RPMI7951 (cell line): ENCODE data around the gene CEBPE. TPM values are rescaled to one million over a fixed set of nuclear protein-coding genes. Genes with fewer than 3 reads are reported as not detected.
A peak's percentile ranks its signal among the peaks of the same experiment; 100 is the strongest.

Experiments
- DNase-seq: peaks from one replicate; pipeline ENCODE4 v3.0.0-alpha.2; 2012; ENCODE audit warnings: low read depth
- total RNA-seq: library from RNA; depleted of rRNA; stranded (reverse); fragments of >200 nt; shearing (Covaris generic); gene quantifications from 2 replicates; pipeline ENCODE4 v1.2.3, GENCODE V29; 2014; rRNA removed

CEBPE gene
- not detected in 2 replicates for total RNA-seq

- no peak for DNase-seq
Observed at GRCh38 chr14:23118506-23119362, at the start of gene CEBPE. CEBPE (minus strand) TSS chr14:23119255; CDS start chr14:23119091, 164 bp downstream.

GRCh38 chr14:23168246-23168645, 49.2 kb upstream of the CEBPE start:
- no peak for DNase-seq

- no peak for DNase-seq
Observed at GRCh38 chr14:23167116-23167847, 48.2 kb upstream of the CEBPE start.

GRCh38 chr14:23164949-23165348, 45.9 kb upstream of the CEBPE start:
- DNase-seq, result no peak

GRCh38 chr14:23164250-23164649, 45.2 kb upstream of the CEBPE start:
- no peak for DNase-seq

GRCh38 chr14:23163830-23164229, 44.8 kb upstream of the CEBPE start:
- no peak for DNase-seq

GRCh38 chr14:23162800-23163199, 43.7 kb upstream of the CEBPE start:
- DNase-seq, result no peak

- DNase-seq, result no peak
Observed at GRCh38 chr14:23162005-23162404, 43.0 kb upstream of the CEBPE start.

- DNase-seq, result peak; percentile 57
Observed at GRCh38 chr14:23160924-23161522, 42.0 kb upstream of the CEBPE start.

GRCh38 chr14:23159532-23159931, 40.5 kb upstream of the CEBPE start:
- DNase-seq, result no peak

GRCh38 chr14:23158779-23159178, 39.7 kb upstream of the CEBPE start:
- DNase-seq, result no peak

- DNase-seq, result peak; percentile 90
Observed at GRCh38 chr14:23154964-23155587, 36.0 kb upstream of the CEBPE start.

GRCh38 chr14:23153851-23154796, 35.1 kb upstream of the CEBPE start:
- DNase-seq, result peak; percentile 93

- DNase-seq, result no peak
Observed at GRCh38 chr14:23151342-23151741, 32.3 kb upstream of the CEBPE start.

- DNase-seq, result no peak
Observed at GRCh38 chr14:23149745-23150144, 30.7 kb upstream of the CEBPE start.

- no peak for DNase-seq
Observed at GRCh38 chr14:23148591-23149249, 29.7 kb upstream of the CEBPE start.

GRCh38 chr14:23147676-23148075, 28.6 kb upstream of the CEBPE start:
- peak; percentile 56 for DNase-seq

GRCh38 chr14:23146980-23147379, 27.9 kb upstream of the CEBPE start:
- no peak for DNase-seq

GRCh38 chr14:23146351-23146910, 27.4 kb upstream of the CEBPE start:
- no peak for DNase-seq

- no peak for DNase-seq
Observed at GRCh38 chr14:23145794-23146350, 26.8 kb upstream of the CEBPE start.
